Keratinocyte (primary cell): ENCODE data around the gene SMTNL2.

Experiments
- EZH2 ChIP-seq: IDR thresholded peaks from one replicate; pipeline ENCODE4 v1.6.1; 2012; ENCODE audit warnings: inconsistent platforms, mild to moderate bottlenecking, low read length, moderate library complexity
- TF ChIP-seq, protein P1 (sequence below), 3 experiments: IDR thresholded peaks in 1 of 3; conservative IDR thresholded peaks in 1 of 3; optimal IDR thresholded peaks in 1 of 3; 2 replicates in 2 of 3; 3 replicates in 1 of 3; pipeline versions ENCODE3 to v1.5.1; 2011; ENCODE audit warnings: low read length in 3 of 3, mild to moderate bottlenecking in 3 of 3, moderate library complexity in 2 of 3, control low read depth in 1 of 3, inconsistent platforms in 1 of 3; ENCODE audit not compliant: insufficient read depth in 2 of 3; ENCODE audit errors: extremely low read depth in 1 of 3

DNA sequence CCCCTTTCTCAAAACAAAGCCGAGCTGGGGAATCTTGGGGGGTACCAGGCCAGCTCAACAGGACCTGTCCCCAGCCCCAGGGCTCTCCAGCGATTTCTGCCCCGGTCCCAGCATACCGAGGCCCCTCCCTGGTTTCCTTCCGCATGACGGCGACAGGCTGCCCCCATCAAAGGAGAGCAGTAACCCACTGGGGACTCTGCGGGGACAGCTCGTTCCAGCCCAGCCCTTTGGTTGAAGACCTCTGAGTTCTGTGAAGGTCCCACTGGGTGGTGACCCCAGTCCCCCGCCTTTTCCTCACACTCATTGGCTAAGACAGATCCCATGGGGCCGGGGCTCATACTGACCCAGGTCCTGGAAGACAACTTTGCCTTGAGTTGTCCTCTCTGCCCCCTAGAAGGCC, 4.1 kb downstream of the SMTNL2 start:
- no peak for TF ChIP-seq EZH2
- TF ChIP-seq, protein P1, sequence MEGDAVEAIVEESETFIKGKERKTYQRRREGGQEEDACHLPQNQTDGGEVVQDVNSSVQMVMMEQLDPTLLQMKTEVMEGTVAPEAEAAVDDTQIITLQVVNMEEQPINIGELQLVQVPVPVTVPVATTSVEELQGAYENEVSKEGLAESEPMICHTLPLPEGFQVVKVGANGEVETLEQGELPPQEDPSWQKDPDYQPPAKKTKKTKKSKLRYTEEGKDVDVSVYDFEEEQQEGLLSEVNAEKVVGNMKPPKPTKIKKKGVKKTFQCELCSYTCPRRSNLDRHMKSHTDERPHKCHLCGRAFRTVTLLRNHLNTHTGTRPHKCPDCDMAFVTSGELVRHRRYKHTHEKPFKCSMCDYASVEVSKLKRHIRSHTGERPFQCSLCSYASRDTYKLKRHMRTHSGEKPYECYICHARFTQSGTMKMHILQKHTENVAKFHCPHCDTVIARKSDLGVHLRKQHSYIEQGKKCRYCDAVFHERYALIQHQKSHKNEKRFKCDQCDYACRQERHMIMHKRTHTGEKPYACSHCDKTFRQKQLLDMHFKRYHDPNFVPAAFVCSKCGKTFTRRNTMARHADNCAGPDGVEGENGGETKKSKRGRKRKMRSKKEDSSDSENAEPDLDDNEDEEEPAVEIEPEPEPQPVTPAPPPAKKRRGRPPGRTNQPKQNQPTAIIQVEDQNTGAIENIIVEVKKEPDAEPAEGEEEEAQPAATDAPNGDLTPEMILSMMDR (optimal IDR thresholded peaks at IDR 0.05 in 1 of 3, IDR thresholded peaks at IDR 0.05 in 1 of 3, conservative IDR thresholded peaks at IDR 0.05 in 1 of 3; ENCODE audit: extremely low read depth in 1 of 3, insufficient read depth in 2 of 3, low read length in 3 of 3), result no peak
